Transverse colon (tissue), 3 donors: ENCODE measurements around the gene CEP162.

Experiments used
- POLR2A ChIP-seq: fragments of 450-650 bp; IDR thresholded peaks from one replicate; pipeline ENCODE4 v1.6.1; 2016; ENCODE audit warnings: antibody characterized with exemption, mild to moderate bottlenecking, moderate library complexity
- TF ChIP-seq, protein P1 (sequence below), 5 experiments: fragments of 200-600 bp in 3 of 5; fragments of 450-650 bp in 2 of 5; sonication (generic) in 3 of 5; IDR thresholded peaks; 1 replicate in 2 of 5; 2 replicates in 3 of 5; pipeline ENCODE4 v1.5.1; 2016 to 2017; ENCODE audit warnings: antibody characterized with exemption in 5 of 5, inconsistent platforms in 3 of 5, mild to moderate bottlenecking in 2 of 5, moderate library complexity in 1 of 5

DNA sequence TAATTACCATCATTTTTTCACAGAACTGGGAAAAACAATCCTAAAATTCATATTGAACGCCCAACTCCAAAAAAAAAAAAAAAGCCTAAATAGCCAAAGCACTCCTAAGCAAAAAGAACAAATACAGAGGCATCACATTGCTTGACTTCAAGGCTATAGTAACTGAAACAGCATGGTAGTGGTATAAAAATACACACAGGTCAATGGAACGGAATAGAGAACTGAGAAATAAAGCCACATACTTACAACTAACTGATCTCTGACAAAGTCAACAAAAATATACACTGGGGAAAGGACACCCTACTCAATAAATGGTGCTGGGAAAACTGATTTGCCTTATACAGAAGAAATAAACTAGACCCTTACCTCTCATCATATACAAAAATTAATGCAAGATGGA lies 104.3 kb downstream of the CEP162 start:
- no peak for TF ChIP-seq POLR2A
- TF ChIP-seq, protein P1, sequence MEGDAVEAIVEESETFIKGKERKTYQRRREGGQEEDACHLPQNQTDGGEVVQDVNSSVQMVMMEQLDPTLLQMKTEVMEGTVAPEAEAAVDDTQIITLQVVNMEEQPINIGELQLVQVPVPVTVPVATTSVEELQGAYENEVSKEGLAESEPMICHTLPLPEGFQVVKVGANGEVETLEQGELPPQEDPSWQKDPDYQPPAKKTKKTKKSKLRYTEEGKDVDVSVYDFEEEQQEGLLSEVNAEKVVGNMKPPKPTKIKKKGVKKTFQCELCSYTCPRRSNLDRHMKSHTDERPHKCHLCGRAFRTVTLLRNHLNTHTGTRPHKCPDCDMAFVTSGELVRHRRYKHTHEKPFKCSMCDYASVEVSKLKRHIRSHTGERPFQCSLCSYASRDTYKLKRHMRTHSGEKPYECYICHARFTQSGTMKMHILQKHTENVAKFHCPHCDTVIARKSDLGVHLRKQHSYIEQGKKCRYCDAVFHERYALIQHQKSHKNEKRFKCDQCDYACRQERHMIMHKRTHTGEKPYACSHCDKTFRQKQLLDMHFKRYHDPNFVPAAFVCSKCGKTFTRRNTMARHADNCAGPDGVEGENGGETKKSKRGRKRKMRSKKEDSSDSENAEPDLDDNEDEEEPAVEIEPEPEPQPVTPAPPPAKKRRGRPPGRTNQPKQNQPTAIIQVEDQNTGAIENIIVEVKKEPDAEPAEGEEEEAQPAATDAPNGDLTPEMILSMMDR (IDR thresholded peaks at IDR 0.05): no peak
